ENCODE measurements around the gene SIGLEC6.

The SIGLEC6 gene

DNA sequence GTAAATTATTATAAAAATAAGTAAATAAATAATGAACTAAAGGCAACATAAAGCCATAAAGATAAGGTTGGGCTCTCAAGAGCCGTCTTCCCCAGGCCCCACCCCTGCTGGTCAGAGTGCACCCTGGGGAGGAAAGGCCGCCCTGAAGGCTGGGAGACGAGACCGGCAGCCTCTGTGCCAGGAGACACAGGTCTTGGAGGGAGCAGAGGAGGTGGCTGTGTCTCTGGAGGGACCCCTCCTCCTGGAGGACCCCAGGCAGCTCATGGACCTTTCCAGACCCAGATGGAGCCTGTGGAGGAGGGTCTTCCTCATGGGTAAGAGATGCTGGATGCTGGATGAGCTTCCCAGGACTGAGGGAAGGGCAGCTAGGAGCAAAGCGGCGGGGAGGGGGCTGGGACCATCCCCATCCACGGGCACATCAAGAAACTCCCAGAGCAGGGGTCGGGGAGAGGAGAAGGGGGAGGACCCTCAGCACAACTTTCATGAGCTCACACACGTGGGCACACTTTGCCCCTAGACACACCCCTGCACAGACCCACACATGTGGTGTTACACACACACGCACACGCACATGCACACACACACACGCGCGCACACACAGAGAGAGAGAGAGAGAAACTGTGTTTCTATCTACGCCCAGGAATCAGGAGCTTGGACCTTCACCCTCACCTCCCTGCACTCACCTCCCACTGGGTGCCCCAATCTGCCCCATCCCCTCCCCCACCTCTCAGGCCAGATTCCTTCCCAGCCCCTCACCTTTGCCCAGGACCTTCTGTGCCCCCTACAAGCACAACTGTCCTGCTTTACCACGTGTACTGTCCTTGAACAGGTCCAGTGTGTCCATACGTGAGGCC, 52.9 kb downstream of the SIGLEC6 start, which contains the start of gene CEACAM18:
Gene CEACAM18 (plus strand): TSS at position 159 of the 854 bp plus-strand sequence.
- TF ChIP-seq, protein P1, sequence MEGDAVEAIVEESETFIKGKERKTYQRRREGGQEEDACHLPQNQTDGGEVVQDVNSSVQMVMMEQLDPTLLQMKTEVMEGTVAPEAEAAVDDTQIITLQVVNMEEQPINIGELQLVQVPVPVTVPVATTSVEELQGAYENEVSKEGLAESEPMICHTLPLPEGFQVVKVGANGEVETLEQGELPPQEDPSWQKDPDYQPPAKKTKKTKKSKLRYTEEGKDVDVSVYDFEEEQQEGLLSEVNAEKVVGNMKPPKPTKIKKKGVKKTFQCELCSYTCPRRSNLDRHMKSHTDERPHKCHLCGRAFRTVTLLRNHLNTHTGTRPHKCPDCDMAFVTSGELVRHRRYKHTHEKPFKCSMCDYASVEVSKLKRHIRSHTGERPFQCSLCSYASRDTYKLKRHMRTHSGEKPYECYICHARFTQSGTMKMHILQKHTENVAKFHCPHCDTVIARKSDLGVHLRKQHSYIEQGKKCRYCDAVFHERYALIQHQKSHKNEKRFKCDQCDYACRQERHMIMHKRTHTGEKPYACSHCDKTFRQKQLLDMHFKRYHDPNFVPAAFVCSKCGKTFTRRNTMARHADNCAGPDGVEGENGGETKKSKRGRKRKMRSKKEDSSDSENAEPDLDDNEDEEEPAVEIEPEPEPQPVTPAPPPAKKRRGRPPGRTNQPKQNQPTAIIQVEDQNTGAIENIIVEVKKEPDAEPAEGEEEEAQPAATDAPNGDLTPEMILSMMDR (IDR thresholded peaks at IDR 0.05; ENCODE audit: insufficient read depth, low read depth, low read length, missing control alignments): no peak
- H3K4me3 ChIP-seq (ENCODE audit: low read length): no peak within 1 kb of the TSS
- no peak for DNase-seq (ENCODE audit: low read depth)

DNA sequence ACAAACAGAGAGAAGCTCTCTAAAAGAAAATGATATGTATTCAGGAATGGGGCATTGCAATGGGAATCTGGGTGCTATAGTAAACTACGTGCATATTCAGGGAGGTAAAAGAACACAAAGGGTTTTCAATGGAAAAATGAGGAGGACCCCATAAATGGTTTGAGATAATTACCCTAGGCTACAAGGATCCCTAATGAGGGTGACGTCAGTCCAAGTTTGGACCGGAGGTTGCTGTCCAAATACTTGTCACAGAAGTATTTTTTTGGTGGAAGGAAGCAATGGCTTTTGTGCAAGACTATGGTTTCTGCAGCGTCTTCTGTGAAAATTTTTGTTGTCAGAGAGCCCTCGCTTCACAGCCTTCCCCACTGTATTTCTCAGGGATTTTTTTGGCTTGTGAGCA, 54.1 kb downstream of the SIGLEC6 start:
- no peak for DNase-seq (ENCODE audit: low read depth)
- no peak overlapping the region for H3K4me3 ChIP-seq (ENCODE audit: low read length)
- TF ChIP-seq, protein P1 (IDR thresholded peaks at IDR 0.05; ENCODE audit: insufficient read depth, low read depth, low read length, missing control alignments): no peak

DNA sequence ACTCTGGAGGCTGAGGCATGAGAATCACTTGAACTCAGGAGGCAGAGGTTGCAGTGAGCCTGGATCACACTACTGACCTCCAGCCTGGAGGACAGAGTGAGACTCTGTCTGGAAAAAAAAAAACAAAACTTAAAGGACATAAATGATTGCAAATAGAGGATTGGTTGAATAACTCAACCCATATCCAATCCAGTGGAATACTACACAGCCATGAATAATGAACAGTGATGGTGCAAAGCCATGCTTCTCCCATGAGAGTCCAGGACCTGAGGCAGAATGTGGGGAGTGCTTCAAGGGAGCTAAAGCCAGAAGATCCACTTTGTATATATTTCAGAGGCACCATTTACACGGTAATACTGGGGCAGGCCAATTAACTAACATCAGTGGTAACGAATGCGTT, 55.3 kb downstream of the SIGLEC6 start:
- H3K4me3 ChIP-seq (ENCODE audit: low read length): no peak overlapping the region
- TF ChIP-seq, protein P1 (IDR thresholded peaks at IDR 0.05; ENCODE audit: insufficient read depth, low read depth, low read length, missing control alignments): no peak
- DNase-seq (ENCODE audit: low read depth): no peak

DNA sequence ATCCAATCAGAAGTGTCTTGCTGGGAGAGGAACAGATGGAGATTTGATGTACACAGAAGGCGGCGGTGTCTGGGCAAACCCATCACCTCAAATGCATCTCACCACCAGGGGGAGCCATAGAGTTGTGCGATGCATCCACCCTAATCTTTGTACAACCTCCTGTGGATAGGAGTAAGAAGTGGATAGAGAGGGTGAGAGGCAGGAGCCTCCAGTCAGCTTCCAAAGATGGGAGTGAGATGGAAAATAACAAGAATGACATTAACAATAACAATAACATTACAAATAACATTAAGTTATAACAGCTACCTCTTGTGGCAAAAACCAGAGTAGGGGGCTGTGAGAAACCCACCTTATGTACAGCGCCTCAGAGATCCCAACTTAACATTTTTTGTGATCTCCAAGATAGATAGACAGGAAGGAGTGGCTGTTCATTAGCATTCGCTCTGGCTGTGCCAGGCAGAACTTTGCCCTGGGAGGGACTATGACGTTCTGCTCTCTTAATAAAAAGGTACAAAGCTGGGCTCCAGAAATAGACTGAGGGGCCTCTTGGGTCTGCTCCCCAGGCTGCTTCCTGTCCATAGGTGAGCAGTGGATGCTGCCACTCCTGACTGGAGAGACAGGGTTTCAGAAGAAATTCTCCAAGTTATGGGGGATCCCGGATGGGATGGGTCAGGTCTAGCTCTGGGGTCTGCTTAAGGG, 58.3 kb downstream of the SIGLEC6 start:
- H3K4me3 ChIP-seq (ENCODE audit: low read length): no peak overlapping the region
- peak; percentile 69 for DNase-seq (ENCODE audit: low read depth)
- TF ChIP-seq, protein P1 (IDR thresholded peaks at IDR 0.05; ENCODE audit: insufficient read depth, low read depth, low read length, missing control alignments): peak; percentile 77

DNA sequence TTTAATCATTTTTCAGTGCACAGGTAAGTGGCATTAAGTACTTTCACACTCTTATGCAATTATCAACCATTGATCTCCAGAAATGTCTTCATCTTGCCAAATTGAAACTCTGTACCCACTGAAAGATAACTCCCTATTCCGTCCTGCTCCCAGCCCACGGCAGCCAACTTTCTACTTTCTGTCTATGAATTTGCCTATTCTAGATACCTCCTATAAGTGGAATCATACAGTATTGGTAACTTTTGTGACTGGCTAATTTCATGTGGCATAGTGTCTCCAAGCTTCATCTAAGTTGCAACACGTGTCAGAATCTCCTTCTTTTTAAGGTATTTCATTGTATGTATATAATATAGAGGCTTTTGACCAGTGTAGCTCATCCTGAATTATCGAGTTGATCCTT, 58.9 kb downstream of the SIGLEC6 start:
- TF ChIP-seq, protein P1 (IDR thresholded peaks at IDR 0.05; ENCODE audit: insufficient read depth, low read depth, low read length, missing control alignments): no peak
- DNase-seq (ENCODE audit: low read depth): no peak
- no peak overlapping the region for H3K4me3 ChIP-seq (ENCODE audit: low read length)

DNA sequence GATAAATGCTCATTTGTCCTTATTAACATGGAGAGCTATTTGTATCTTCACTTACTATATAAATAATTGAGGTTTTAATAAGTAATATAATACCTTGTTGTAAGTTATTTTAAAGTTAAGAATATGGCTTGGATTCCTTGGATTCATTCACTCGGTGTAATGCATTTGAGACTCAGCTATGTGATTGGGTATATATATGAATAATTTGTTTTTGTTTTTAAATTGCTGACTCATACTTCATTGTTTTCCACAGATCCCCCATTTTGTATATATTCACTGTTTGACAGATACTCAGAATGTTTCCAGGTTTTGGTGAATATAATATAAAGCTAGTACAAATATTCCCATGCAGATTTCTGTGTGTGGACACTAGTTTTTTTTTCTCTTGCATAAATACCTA, 59.9 kb downstream of the SIGLEC6 start:
- DNase-seq (ENCODE audit: low read depth): no peak
- TF ChIP-seq, protein P1 (IDR thresholded peaks at IDR 0.05; ENCODE audit: insufficient read depth, low read depth, low read length, missing control alignments): no peak
- H3K4me3 ChIP-seq (ENCODE audit: low read length): no peak overlapping the region

All from epithelial cell of esophagus (primary cell).